ENCODE results near the gene SLC30A4.

The SLC30A4 gene

DNA sequence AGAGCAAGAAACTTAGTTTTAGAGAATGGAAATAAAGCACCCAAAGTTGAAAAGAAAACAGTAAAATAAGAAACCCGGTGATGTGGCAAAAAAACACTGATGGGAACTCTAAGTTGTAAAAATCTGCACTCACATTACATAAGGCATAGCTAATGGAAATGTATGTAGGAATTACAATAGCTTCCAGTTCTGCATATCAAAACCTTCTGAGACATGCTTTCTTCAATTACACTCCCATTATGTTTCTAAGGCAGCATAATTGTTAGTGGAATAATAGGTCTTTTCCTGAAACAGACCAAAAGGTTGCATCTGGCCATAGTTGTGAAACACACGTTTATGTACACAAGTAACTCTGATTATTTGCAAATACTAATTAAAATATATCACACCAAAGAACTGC, 41.4 kb downstream of the SLC30A4 start:
- DNase-seq (ENCODE audit: low spot score) (no peak), ATAC-seq (ENCODE audit: low read depth) (no peak)
- Histone ChIP-seq H3K36me3 (ENCODE audit: low read depth) (no peaks in the 10 kb centered on the region; the same call in 1 of the 2 replicates), H3K4me1 (ENCODE audit: insufficient read depth, poor library complexity, severe bottlenecking) (no peaks in the 10 kb centered on the region), H3K27ac (ENCODE audit: poor library complexity, severe bottlenecking) (no peak overlapping the region), H3K9me3 (ENCODE audit: severe bottlenecking) (no peaks in the 10 kb centered on the region), H3K4me3 (ENCODE audit: severe bottlenecking) (no peak overlapping the region), H3K27me3 (ENCODE audit: insufficient read depth, poor library complexity, severe bottlenecking) (no peaks in the 10 kb centered on the region)
- TF ChIP-seq, protein P1, sequence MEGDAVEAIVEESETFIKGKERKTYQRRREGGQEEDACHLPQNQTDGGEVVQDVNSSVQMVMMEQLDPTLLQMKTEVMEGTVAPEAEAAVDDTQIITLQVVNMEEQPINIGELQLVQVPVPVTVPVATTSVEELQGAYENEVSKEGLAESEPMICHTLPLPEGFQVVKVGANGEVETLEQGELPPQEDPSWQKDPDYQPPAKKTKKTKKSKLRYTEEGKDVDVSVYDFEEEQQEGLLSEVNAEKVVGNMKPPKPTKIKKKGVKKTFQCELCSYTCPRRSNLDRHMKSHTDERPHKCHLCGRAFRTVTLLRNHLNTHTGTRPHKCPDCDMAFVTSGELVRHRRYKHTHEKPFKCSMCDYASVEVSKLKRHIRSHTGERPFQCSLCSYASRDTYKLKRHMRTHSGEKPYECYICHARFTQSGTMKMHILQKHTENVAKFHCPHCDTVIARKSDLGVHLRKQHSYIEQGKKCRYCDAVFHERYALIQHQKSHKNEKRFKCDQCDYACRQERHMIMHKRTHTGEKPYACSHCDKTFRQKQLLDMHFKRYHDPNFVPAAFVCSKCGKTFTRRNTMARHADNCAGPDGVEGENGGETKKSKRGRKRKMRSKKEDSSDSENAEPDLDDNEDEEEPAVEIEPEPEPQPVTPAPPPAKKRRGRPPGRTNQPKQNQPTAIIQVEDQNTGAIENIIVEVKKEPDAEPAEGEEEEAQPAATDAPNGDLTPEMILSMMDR (IDR thresholded peaks at IDR 0.05; ENCODE audit: poor library complexity, severe bottlenecking), result no peak

DNA sequence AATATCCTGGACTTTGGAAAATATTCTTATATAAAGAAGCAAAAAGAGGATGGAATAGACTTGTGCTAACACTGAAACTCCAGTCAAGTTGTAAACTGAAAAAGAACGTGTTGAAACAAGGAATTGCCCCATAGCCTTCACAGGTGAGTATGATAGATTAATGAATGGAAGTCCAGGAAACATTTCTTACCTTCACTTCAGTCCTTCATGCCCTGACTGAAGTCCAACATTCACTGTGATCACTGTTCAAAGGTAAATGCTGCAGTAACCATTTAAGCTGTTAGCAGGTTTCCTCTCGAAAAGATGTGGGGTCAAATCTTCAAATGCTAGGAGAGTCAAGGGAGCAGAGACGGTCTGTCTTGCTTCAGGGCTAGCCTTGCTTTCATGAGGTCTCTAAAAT, 46.1 kb downstream of the SLC30A4 start:
- Histone ChIP-seq H3K9me3 (ENCODE audit: severe bottlenecking) (no peaks in the 10 kb centered on the region), H3K4me1 (ENCODE audit: insufficient read depth, poor library complexity, severe bottlenecking) (no peaks in the 10 kb centered on the region), H3K27me3 (ENCODE audit: insufficient read depth, poor library complexity, severe bottlenecking) (no peaks in the 10 kb centered on the region), H3K36me3 (ENCODE audit: low read depth) (no peaks in the 10 kb centered on the region), H3K27ac (ENCODE audit: poor library complexity, severe bottlenecking) (no peak overlapping the region), H3K4me3 (ENCODE audit: severe bottlenecking) (no peak overlapping the region)
- ATAC-seq (ENCODE audit: low read depth) (no peak), DNase-seq (ENCODE audit: low spot score) (no peak)
- TF ChIP-seq, protein P1 (IDR thresholded peaks at IDR 0.05; ENCODE audit: poor library complexity, severe bottlenecking), result no peak

DNA sequence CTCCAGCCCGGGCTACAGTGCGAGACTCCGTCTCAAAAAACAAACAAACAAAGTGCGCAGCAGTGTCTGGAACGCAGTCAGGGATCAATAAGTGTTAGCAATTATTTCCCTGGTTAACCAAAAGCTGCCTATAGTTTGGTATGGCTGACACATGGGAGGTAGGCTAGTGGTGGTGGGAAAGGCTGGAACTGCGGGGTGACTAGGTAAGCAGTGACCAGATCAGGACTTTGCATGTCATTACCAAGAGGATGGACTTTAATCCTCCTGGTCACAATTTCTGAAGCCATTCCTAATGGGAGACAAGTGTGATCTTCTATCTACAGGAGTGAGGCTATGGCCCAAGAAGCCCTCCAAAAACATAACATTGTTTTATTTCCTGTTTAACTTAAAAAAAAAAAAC, 47.8 kb downstream of the SLC30A4 start:
- no peak for ATAC-seq (ENCODE audit: low read depth)

DNA sequence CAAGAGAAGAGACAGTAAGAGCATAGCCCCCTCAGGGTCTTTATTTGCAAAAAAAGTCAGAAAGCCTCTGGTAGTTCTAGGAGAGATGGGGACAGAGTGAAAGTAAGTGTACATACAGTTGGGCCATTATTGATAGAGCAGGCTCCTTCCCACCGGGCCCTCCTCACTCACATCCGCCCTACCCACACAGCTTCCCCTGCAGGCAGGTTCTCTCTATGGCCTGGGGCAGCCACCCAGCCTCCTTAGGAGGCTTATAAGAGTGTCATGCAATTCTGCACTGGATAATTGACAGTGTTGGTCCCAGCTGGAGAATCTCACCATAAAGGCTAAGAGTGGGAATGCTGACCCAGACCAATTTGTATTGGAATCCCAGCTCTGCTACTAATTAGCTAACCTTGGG, 49.5 kb downstream of the SLC30A4 start:
- H3K4me1 ChIP-seq (ENCODE audit: insufficient read depth, poor library complexity, severe bottlenecking), result no peaks in the 10 kb centered on the region
- H3K27me3 ChIP-seq (ENCODE audit: insufficient read depth, poor library complexity, severe bottlenecking), result no peaks in the 10 kb centered on the region
- no peaks in the 10 kb centered on the region for H3K36me3 ChIP-seq (ENCODE audit: low read depth)
- no peak overlapping the region for H3K4me3 ChIP-seq (ENCODE audit: severe bottlenecking)
- no peak overlapping the region for H3K27ac ChIP-seq (ENCODE audit: poor library complexity, severe bottlenecking)
- ATAC-seq (ENCODE audit: low read depth) (no peak), DNase-seq (ENCODE audit: low spot score) (no peak)
- H3K9me3 ChIP-seq (ENCODE audit: severe bottlenecking), result no peaks in the 10 kb centered on the region
- TF ChIP-seq, protein P1 (IDR thresholded peaks at IDR 0.05; ENCODE audit: poor library complexity, severe bottlenecking), result no peak

More for the DNA sequence above, 47.8 kb downstream of the SLC30A4 start:
- H3K4me1 ChIP-seq (ENCODE audit: insufficient read depth, poor library complexity, severe bottlenecking), result no peaks in the 10 kb centered on the region
- no peaks in the 10 kb centered on the region for H3K27me3 ChIP-seq (ENCODE audit: insufficient read depth, poor library complexity, severe bottlenecking)
- no peak overlapping the region for H3K27ac ChIP-seq (ENCODE audit: poor library complexity, severe bottlenecking)
- H3K4me3 ChIP-seq (ENCODE audit: severe bottlenecking), result no peak overlapping the region
- no peak for DNase-seq (ENCODE audit: low spot score)
- no peaks in the 10 kb centered on the region for H3K9me3 ChIP-seq (ENCODE audit: severe bottlenecking)
- H3K36me3 ChIP-seq (ENCODE audit: low read depth), result no peaks in the 10 kb centered on the region
- TF ChIP-seq, protein P1 (IDR thresholded peaks at IDR 0.05; ENCODE audit: poor library complexity, severe bottlenecking), result no peak

DNA sequence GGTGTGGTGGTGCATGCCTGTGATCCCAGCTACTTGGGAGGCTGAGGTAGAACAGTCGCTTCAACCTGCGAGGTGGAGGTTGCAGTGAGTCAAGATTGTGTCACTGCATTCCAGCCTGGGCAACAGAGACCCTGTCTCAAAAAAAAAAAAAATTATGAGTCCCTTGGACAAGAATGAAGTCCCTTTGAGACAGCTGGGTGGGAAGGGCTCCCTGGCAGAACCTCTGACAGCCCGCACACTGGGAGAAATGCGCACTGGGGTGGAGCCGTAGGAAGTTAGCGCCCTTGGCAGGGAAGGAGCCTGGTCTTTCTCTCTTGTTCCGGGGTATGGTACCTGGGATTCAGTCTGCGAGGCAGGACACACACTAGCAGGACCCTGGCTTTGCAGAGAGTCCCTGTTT, 51.4 kb downstream of the SLC30A4 start:
- ATAC-seq (ENCODE audit: low read depth) (no peak), DNase-seq (ENCODE audit: low spot score) (no peak)
- TF ChIP-seq, protein P1 (IDR thresholded peaks at IDR 0.05; ENCODE audit: poor library complexity, severe bottlenecking), result no peak
- no peaks in the 10 kb centered on the region for H3K4me1 ChIP-seq (ENCODE audit: insufficient read depth, poor library complexity, severe bottlenecking)
- no peaks in the 10 kb centered on the region for H3K36me3 ChIP-seq (ENCODE audit: low read depth)
- no peaks in the 10 kb centered on the region for H3K27me3 ChIP-seq (ENCODE audit: insufficient read depth, poor library complexity, severe bottlenecking)
- no peak overlapping the region for H3K4me3 ChIP-seq (ENCODE audit: severe bottlenecking)
- H3K27ac ChIP-seq (ENCODE audit: poor library complexity, severe bottlenecking), result no peak overlapping the region
- peaks cover 1% of the 10 kb centered on the region for H3K9me3 ChIP-seq (ENCODE audit: severe bottlenecking)
